Retinal pigment epithelial cell (primary cell): ENCODE data around the gene PARP9.
"Not testable (repeated sequence)": the region's sequence is repeated elsewhere in the genome, so short reads cannot be mapped to it uniquely, and the experiment has no call there.

ENCODE experiments used
- DNase-seq: peaks from one replicate; pipeline ENCODE4 v3.0.0-alpha.2; 2010; ENCODE audit warnings: low read depth
- H3K4me3 ChIP-seq: 2 replicates; pipeline ENCODE4 v1.5.1; 2011; ENCODE audit warnings: mild to moderate bottlenecking, low read length, control low read depth, moderate library complexity
- TF ChIP-seq, protein P1 (sequence below): conservative IDR thresholded peaks from 2 replicates; pipeline ENCODE4 v1.5.1; 2011; ENCODE audit warnings: low read depth, low read length, control low read depth, inconsistent platforms

PARP9 gene

DNA sequence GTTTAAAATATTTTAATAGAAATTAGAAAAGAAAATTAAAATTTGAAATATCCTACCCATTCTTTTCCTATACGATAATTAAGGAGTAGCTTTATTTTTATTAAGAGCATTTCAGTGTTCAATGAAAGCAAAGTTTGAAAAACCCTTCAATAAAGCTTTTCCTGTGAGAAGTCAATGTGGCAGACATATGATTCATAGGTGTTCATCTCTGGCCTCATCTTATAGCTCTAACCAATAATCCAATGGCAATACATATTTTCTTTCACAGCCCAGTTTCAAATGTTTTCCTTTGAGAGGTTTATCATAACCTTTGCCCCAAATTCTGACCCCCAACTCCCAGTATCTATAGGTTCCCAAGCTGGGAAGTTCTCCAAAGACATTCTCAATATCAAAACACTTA lies 57.6 kb downstream of the PARP9 start:
- no peak for DNase-seq
- TF ChIP-seq, protein P1, sequence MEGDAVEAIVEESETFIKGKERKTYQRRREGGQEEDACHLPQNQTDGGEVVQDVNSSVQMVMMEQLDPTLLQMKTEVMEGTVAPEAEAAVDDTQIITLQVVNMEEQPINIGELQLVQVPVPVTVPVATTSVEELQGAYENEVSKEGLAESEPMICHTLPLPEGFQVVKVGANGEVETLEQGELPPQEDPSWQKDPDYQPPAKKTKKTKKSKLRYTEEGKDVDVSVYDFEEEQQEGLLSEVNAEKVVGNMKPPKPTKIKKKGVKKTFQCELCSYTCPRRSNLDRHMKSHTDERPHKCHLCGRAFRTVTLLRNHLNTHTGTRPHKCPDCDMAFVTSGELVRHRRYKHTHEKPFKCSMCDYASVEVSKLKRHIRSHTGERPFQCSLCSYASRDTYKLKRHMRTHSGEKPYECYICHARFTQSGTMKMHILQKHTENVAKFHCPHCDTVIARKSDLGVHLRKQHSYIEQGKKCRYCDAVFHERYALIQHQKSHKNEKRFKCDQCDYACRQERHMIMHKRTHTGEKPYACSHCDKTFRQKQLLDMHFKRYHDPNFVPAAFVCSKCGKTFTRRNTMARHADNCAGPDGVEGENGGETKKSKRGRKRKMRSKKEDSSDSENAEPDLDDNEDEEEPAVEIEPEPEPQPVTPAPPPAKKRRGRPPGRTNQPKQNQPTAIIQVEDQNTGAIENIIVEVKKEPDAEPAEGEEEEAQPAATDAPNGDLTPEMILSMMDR: no peak
- no peak overlapping the region for H3K4me3 ChIP-seq

DNA sequence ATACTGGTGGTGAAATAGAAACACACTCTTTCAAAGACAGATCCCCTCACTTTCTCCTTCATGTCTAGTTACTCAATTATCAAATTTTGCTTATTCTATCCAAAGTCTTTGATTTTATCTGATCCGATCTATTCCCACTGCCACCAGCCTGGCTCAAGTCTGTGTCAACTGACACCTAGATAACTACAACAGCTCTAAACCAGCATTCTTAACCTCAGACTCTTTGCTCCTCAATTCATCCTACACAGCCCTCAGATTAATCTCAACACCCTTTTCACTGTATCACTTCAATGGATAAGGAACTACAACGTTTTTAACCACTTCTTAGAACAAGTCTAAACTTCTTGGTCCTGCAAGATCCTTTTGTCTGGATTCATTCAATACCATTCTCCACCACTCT lies 58.4 kb downstream of the PARP9 start:
- TF ChIP-seq, protein P1: no peak
- no peak for DNase-seq
- H3K4me3 ChIP-seq: no peak overlapping the region

DNA sequence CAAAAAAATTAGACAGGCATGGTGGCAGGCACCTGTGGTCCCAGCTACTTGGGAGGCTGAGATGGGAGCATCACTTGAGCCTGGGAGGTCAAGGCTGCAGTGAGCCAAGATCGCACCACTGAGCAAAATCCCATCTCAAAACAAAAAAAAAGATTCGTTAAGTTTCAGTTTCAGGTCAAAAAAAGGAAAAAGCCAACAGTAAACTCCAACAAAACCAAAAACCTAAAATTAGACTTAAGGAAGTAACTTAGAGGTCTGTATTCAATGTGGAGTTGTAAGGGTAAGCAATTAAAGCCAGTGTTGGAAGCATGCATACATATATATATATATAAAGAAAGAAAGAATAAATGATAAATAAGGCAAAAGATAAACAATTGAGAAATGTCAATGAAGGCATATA lies 61.2 kb downstream of the PARP9 start:
- H3K4me3 ChIP-seq: no peak overlapping the region
- TF ChIP-seq, protein P1: no peak
- no peak for DNase-seq

DNA sequence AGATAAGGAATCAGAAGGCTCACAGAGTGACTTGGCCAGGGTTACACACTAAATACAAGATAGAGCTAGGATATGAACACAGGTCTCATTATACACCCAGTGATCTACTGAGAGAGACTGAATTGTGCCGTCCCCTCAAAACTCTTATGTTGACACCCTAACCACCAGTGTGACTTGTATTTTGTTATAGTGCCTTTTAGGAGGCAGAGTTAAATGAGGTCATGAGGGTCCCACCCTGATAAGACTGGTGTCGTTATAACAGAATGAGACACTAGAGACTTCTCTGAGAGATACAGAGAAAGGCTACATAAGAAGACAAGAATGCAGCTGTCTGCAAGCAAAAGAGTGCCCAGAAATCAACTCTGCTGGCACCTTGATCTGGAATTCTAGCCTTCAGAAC lies 62.0 kb downstream of the PARP9 start:
- no peak overlapping the region for H3K4me3 ChIP-seq
- DNase-seq: no peak
- TF ChIP-seq, protein P1: no peak

DNA sequence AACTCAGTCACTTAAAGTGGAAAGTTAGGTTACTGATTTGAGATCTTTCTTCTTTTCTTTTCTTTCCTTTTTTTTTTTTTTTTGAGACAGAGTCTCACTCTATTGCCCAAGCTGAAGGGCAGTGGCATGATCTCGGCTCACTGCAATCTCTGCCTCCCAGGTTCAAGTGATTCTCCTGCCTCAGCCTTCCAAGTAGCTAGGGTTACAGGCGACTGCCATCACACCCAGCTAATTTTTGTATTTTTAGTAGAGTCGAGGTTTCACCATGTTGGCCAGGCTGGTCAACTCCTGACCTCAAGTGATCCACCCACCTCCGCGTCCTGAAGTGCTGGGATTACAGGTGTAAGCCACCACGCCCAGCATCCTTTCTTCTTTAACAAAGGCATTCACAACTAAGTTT lies 63.1 kb downstream of the PARP9 start:
- H3K4me3 ChIP-seq: not testable (repeated sequence)

GRCh38 chr3:122498152-122498551 lies 65.9 kb downstream of the PARP9 start:
- H3K4me3 ChIP-seq: no peak overlapping the region

More for the DNA sequence above, 63.1 kb downstream of the PARP9 start:
- not testable (repeated sequence) for DNase-seq

GRCh38 chr3:122497425-122497824 lies 66.7 kb downstream of the PARP9 start:
- no peak for DNase-seq
- TF ChIP-seq, protein P1: no peak
- no peak overlapping the region for H3K4me3 ChIP-seq

More at GRCh38 chr3:122498152-122498551, 65.9 kb downstream of the PARP9 start:
- TF ChIP-seq, protein P1: no peak
- DNase-seq: no peak

DNA sequence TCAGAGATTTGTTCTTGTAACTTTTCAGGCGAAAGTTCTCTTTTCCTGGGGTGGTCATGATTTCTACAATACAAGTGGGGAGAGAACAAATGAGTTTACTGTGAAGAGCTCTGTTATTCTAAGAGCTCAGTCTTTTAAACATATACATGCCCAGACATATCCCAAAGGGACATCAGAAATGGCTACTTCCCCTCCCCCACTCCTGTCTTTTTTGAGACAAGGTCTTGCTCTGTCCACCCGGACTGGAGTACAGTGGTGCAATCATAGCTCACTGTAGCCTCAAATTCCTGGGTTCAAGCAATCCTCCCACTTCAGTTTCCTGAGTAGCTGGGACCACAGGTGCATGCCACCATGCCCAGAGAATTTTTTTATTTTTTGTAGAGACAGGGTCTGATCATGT lies 67.6 kb downstream of the PARP9 start:
- TF ChIP-seq, protein P1: no peak
- H3K4me3 ChIP-seq: no peak overlapping the region
- no peak for DNase-seq
